RKO (cell line): ENCODE measurements around the gene RMND5A.

Experiments
- DNase-seq: peaks from one replicate; pipeline ENCODE4 v3.0.0-alpha.2; 2016; ENCODE audit warnings: low spot score

Gene RMND5A

GRCh38 chr2:86791573-86791972, 71.5 kb downstream of the RMND5A start:
- DNase-seq = no peak

- DNase-seq = no peak
Measured at GRCh38 chr2:86793752-86794151, 73.7 kb downstream of the RMND5A start.

- DNase-seq = no peak
Measured at GRCh38 chr2:86794861-86795260, 74.8 kb downstream of the RMND5A start.

GRCh38 chr2:86800856-86801567, 80.9 kb downstream of the RMND5A start:
- no peak for DNase-seq

GRCh38 chr2:86806059-86806857, 86.2 kb downstream of the RMND5A start:
- DNase-seq = no peak

GRCh38 chr2:86807133-86807467, 87.0 kb downstream of the RMND5A start:
- no peak for DNase-seq

- peak; percentile 41 for DNase-seq
Measured at GRCh38 chr2:86807468-86808275, 87.6 kb downstream of the RMND5A start.

GRCh38 chr2:86808315-86809161, 88.4 kb downstream of the RMND5A start:
- DNase-seq = peak; percentile 87

GRCh38 chr2:86809481-86810121, 89.5 kb downstream of the RMND5A start:
- no peak for DNase-seq

- no peak for DNase-seq
Measured at GRCh38 chr2:86815611-86816010, 95.5 kb downstream of the RMND5A start.

- no peak for DNase-seq
Measured at GRCh38 chr2:86818114-86818801, 98.2 kb downstream of the RMND5A start.

- no peak for DNase-seq
Measured at GRCh38 chr2:86818957-86819356, 98.9 kb downstream of the RMND5A start.

- DNase-seq = no peak
Measured at GRCh38 chr2:86821306-86821705, 101.2 kb downstream of the RMND5A start.

- no peak for DNase-seq
Measured at GRCh38 chr2:86821842-86822241, 101.8 kb downstream of the RMND5A start.

GRCh38 chr2:86822668-86823345, 102.7 kb downstream of the RMND5A start:
- DNase-seq = no peak

GRCh38 chr2:86825036-86825692, 105.1 kb downstream of the RMND5A start:
- DNase-seq = no peak

- DNase-seq = no peak
Measured at GRCh38 chr2:86825693-86826381, 105.7 kb downstream of the RMND5A start.

GRCh38 chr2:86826951-86827350, 106.9 kb downstream of the RMND5A start:
- DNase-seq = no peak
